CD4-positive, CD25-positive, alpha-beta regulatory T cell (primary cell): ENCODE data around the gene BAG5. TPM values are rescaled to one million over a fixed set of nuclear protein-coding genes. Genes with fewer than 3 reads are reported as not detected.

Experiments
- ATAC-seq, 2 donors: fragments of 150-1000 bp; cut with Tn5 transposase; one replicate each; pipeline ENCODE4 v1.10.0; 2021; ENCODE audit warnings: low read depth in 2 of 2, moderate number of reproducible peaks in 2 of 2, moderate library complexity in 1 of 2
- DNase-seq, 3 donors: peaks; one replicate each; pipeline versions ENCODE4 v3.0.0 to v3.0.0-alpha.2; 2012 to 2022; ENCODE audit warnings: mixed read lengths in 1 of 3
- H3K27ac ChIP-seq: one replicate; pipeline ENCODE4 v1.7.0; 2013; ENCODE audit warnings: mild to moderate bottlenecking, low read length; ENCODE audit not compliant: insufficient read depth, poor library complexity, severe bottlenecking
- H3K27me3 ChIP-seq: one replicate; pipeline ENCODE4 v1.7.0; 2013; ENCODE audit warnings: low read length; ENCODE audit not compliant: control insufficient read depth, insufficient read depth
- H3K36me3 ChIP-seq: one replicate; pipeline ENCODE4 v1.7.0; 2013; ENCODE audit warnings: mild to moderate bottlenecking, low read length, moderate library complexity; ENCODE audit not compliant: control insufficient read depth, insufficient read depth
- H3K4me1 ChIP-seq: 2 replicates; pipeline ENCODE4 v1.7.0; 2013; ENCODE audit warnings: mild to moderate bottlenecking, low read length; ENCODE audit not compliant: insufficient read depth, control insufficient read depth, poor library complexity, severe bottlenecking
- H3K4me3 ChIP-seq: one replicate; pipeline ENCODE4 v1.7.0; 2013; ENCODE audit warnings: low read depth, mild to moderate bottlenecking, low read length, moderate library complexity
- H3K9me3 ChIP-seq, 2 experiments: 1 replicate in 1 of 2; 2 replicates in 1 of 2; pipeline ENCODE4 v1.7.0; 2013; ENCODE audit warnings: low read length in 2 of 2, mild to moderate bottlenecking in 1 of 2, moderate library complexity in 1 of 2; ENCODE audit not compliant: control insufficient read depth in 2 of 2
- H3K27ac Mint-ChIP-seq, 3 donors: one replicate each; pipeline ENCODE4 v1.8.0; 2020 to 2022; ENCODE audit warnings: mild to moderate bottlenecking in 3 of 3, mixed read lengths in 3 of 3, moderate library complexity in 2 of 3
- H3K27me3 Mint-ChIP-seq: one replicate; pipeline ENCODE4 v1.8.0; 2022; ENCODE audit warnings: mild to moderate bottlenecking, mixed read lengths
- H3K36me3 Mint-ChIP-seq: one replicate; pipeline ENCODE4 v1.8.0; 2020; ENCODE audit warnings: mixed read lengths
- H3K4me1 Mint-ChIP-seq, 4 donors: one replicate each; pipeline ENCODE4 v1.8.0; 2020 to 2022; ENCODE audit warnings: mixed read lengths in 4 of 4, mild to moderate bottlenecking in 1 of 4
- H3K4me3 Mint-ChIP-seq, 4 donors: one replicate each; pipeline ENCODE4 v1.8.0; 2020 to 2022; ENCODE audit warnings: mild to moderate bottlenecking in 4 of 4, mixed read lengths in 4 of 4, moderate library complexity in 3 of 4
- H3K9me3 Mint-ChIP-seq, 7 donors: one replicate each; pipeline ENCODE4 v1.8.0; 2020 to 2022; ENCODE audit warnings: mixed read lengths in 7 of 7, mild to moderate bottlenecking in 3 of 7, moderate library complexity in 2 of 7
- polyA plus RNA-seq, 4 donors: library from polyadenylated mRNA; unstranded; fragments of 300-500 nt; fragmentation: Illumina TruSeq; gene quantifications; one replicate each; pipeline ENCODE4 v1.2.3, GENCODE V29; 2021
- total RNA-seq: library from RNA; stranded (reverse); gene quantifications from one replicate; pipeline ENCODE4 v1.2.3, GENCODE V29; 2022

The BAG5 gene
- total and polyA plus RNA-seq, 5 donors from 2014 or later, result 31.8 to 42.4 (median 38.8) TPM

- Mint-ChIP-seq H3K9me3 (no peaks in the 10 kb centered on the region), H3K4me3 (no peak overlapping the region), H3K4me1 (peaks cover 0 to 2% (median 0%) of the 10 kb centered on the region in 4 donors), H3K36me3 (peaks cover 33% of the 10 kb centered on the region), H3K27ac (no peak overlapping the region), H3K27me3 (no peaks in the 10 kb centered on the region)
- no peak for ATAC-seq
- Histone ChIP-seq H3K9me3 (no peaks in the 10 kb centered on the region), H3K27me3 (no peaks in the 10 kb centered on the region), H3K36me3 (peaks cover 28% of the 10 kb centered on the region), H3K4me3 (no peak overlapping the region), H3K27ac (no peak overlapping the region), H3K4me1 (no peaks in the 10 kb centered on the region)
- no peak for DNase-seq
Observed at GRCh38 chr14:103507751-103508150, 54.7 kb downstream of the BAG5 start.

Other genes with a start within 250 kb of the BAG5 start
- gene EIF5, start 228.4 kb downstream of the BAG5 start, total RNA-seq, result 675 TPM
- 100 to 1,000 TPM; 364 to 387 (median 370) TPM for gene EIF5, start 228.4 kb downstream of the BAG5 start, polyA plus RNA-seq
- 147 TPM for gene MARK3, start 177.2 kb downstream of the BAG5 start, total RNA-seq
- 10 to 100 TPM; 33.5 to 41.6 (median 36.1) TPM for gene MARK3, start 177.2 kb downstream of the BAG5 start, polyA plus RNA-seq
- gene CKB, start 39.8 kb downstream of the BAG5 start, total RNA-seq, result 5.8 TPM
- gene CKB, start 39.8 kb downstream of the BAG5 start, polyA plus RNA-seq, result 1 to 10 TPM in 3 of 4 donors, not detected in 1; 1.4 to 1.7 (median 1.7) TPM
- 9.7 TPM for gene TRMT61A, start 33.5 kb downstream of the BAG5 start, total RNA-seq
- gene TRMT61A, start 33.5 kb downstream of the BAG5 start, polyA plus RNA-seq, result 1 to 10 TPM; 3.7 to 7.5 (median 6.1) TPM
- gene COA8, start 303 bp upstream of the BAG5 start, total RNA-seq, result 15.1 TPM
- gene COA8, start 303 bp upstream of the BAG5 start, polyA plus RNA-seq, result 10 to 100 TPM; 32.3 to 55.0 (median 49.6) TPM
- gene KLC1, start 66.6 kb upstream of the BAG5 start, total RNA-seq, result 217 TPM
- gene KLC1, start 66.6 kb upstream of the BAG5 start, polyA plus RNA-seq, result 10 to 100 TPM; 51.9 to 67.0 (median 64.7) TPM
- 9.8 TPM for gene XRCC3, start 152.8 kb upstream of the BAG5 start, total RNA-seq
- 1 to 10 TPM; 3.0 to 4.7 (median 4.3) TPM for gene XRCC3, start 152.8 kb upstream of the BAG5 start, polyA plus RNA-seq
- 13.7 TPM for gene ZFYVE21, start 153.2 kb upstream of the BAG5 start, total RNA-seq
- 10 to 100 TPM; 12.1 to 25.0 (median 16.1) TPM for gene ZFYVE21, start 153.2 kb upstream of the BAG5 start, polyA plus RNA-seq